ENCODE data around the gene PRCD. TPM values are rescaled to one million over a fixed set of nuclear protein-coding genes. Genes with fewer than 3 reads are reported as not detected.

The PRCD gene
- total and polyA plus RNA-seq, 4 experiments from 2014 or later: not detected

DNA sequence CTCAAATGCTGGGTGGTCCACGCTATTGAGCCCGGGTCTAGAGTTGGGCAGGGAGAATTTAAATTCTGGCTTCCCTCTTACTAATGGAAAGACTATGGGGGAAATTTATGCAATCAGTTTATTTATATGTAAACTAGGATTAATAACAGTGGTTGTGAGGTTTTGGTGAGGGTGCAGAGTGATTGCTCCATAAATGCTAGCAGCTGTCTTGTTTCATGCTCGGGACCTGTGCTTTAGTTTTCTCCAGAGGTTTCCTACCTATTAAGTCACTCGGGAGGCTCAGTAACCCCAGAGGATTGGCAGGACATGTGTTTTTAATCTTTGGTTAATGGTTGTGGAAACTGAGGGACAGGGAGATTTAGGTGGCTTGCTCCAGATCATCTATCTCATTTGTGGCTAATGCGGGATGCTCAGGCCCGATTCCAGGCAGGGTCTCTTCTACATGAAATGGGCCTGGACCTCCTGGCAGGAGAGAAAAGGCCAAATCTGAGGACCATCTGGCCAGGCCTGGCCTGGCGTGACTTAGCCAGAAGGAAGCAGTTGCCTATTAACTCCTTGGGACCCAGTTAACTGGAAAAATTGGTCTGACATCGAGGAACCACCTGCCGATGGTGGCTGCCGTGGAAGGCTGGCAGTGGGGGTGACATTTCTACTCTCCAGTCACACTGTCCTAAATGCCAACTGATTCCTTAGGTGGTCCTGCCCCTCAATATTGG, 2.1 kb downstream of the PRCD start:
- no peaks in the 10 kb centered on the region for H3K9me3 ChIP-seq (ENCODE audit: control insufficient read depth in 1 of 2, low read length in 2 of 2)
- no peaks in the 10 kb centered on the region for H3K36me3 ChIP-seq (ENCODE audit: insufficient read depth, low read length)
- H3K4me1 Mint-ChIP-seq: peaks cover 1 to 9% (median 3%) of the 10 kb centered on the region in 4 donors
- H3K27me3 Mint-ChIP-seq: peaks cover 22 to 27% of the 10 kb centered on the region in 2 donors
- POLR2A ChIA-PET (ENCODE audit: partially characterized antibody): interaction anchor here (1.2 kb wide), 1 partner anchor 14 kb away, joined by 4 read pairs; no protein-coding TSS in a partner anchor
- peak in 1 of 5 donors; percentile 16 for DNase-seq
- peaks cover 3% of the 10 kb centered on the region for H3K4me1 ChIP-seq (ENCODE audit: insufficient read depth, low read length)
- no peaks in the 10 kb centered on the region for H3K9me3 Mint-ChIP-seq
- peaks cover 6% of the 10 kb centered on the region for H3K27me3 ChIP-seq (ENCODE audit: insufficient read depth, low read length)
- H3K27ac Mint-ChIP-seq: no peak overlapping the region
- H3K36me3 Mint-ChIP-seq: no peaks in the 10 kb centered on the region
- CTCF ChIA-PET (ENCODE audit: partially characterized antibody): interaction anchor here (1.3 kb wide), 1 partner anchor 19 kb away, joined by 6 read pairs; no protein-coding TSS in a partner anchor
- intact Hi-C loops (cut with micrococcal nuclease): no loop called here
- no peak overlapping the region for H3K4me3 ChIP-seq (ENCODE audit: low read length in 2 of 2)
- H3K4me3 Mint-ChIP-seq: no peak overlapping the region
- no peak overlapping the region for H3K27ac ChIP-seq (ENCODE audit: low read depth, low read length)

- ChIA-PET POLR2A (ENCODE audit: partially characterized antibody) (interaction anchor here (1.0 to 1.3 kb wide), 3 partner anchors 14 to 19 kb away, joined by 3 to 6 read pairs (median 4); no protein-coding TSS in a partner anchor), CTCF (ENCODE audit: partially characterized antibody) (interaction anchor here (1.3 kb wide), 1 partner anchor 19 kb away, joined by 6 read pairs; no protein-coding TSS in a partner anchor)
- Histone ChIP-seq H3K36me3 (ENCODE audit: insufficient read depth, low read length) (no peaks in the 10 kb centered on the region), H3K27me3 (ENCODE audit: insufficient read depth, low read length) (peaks cover 6% of the 10 kb centered on the region), H3K4me3 (ENCODE audit: low read length in 2 of 2) (no peak overlapping the region), H3K4me1 (ENCODE audit: insufficient read depth, low read length) (peaks cover 7% of the 10 kb centered on the region), H3K27ac (ENCODE audit: low read depth, low read length) (no peak overlapping the region), H3K9me3 (ENCODE audit: control insufficient read depth in 1 of 2, low read length in 2 of 2) (no peaks in the 10 kb centered on the region)
- H3K36me3 Mint-ChIP-seq: no peaks in the 10 kb centered on the region
- H3K4me3 Mint-ChIP-seq: no peak overlapping the region
- H3K27me3 Mint-ChIP-seq: peaks cover 22 to 27% of the 10 kb centered on the region in 2 donors
- intact Hi-C loops (cut with micrococcal nuclease): no loop called here
- no peaks in the 10 kb centered on the region for H3K9me3 Mint-ChIP-seq
- DNase-seq: peak in 1 of 5 donors; percentile 19
- peak overlapping the region in 1 of 7 donors; percentile 9 for H3K27ac Mint-ChIP-seq
- H3K4me1 Mint-ChIP-seq: peaks cover 1 to 9% (median 3%) of the 10 kb centered on the region in 4 donors
These were observed 2.7 kb downstream of the PRCD start for GRCh38 chr17:76542566-76542971.

DNA sequence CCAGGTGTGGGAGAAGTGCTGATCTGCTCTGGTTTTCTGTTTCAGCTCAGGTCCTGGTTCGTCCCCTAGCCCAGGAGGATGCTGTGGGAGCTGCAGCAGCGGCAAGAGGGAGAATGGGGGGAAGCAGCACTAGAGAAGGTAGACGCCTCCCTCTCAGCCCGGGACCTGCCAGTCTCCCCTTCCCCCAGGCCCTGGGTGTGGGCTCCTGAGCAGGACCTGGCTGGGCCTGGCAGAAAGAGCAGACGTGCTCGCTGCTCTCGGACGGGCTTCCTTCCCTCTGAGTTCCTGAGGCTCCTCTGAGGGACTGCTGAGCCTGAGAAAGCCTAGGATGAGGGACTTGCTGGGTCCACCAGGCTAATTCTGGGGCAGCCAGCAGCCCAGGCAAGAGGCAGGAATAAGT, 3.1 kb downstream of the PRCD start:
- ChIA-PET POLR2A (ENCODE audit: partially characterized antibody) (interaction anchor here (1.0 to 1.3 kb wide), 3 partner anchors 14 to 20 kb away, joined by 3 to 6 read pairs (median 4); no protein-coding TSS in a partner anchor), CTCF (ENCODE audit: partially characterized antibody) (interaction anchor here (0.8 to 1.3 kb wide), 2 partner anchors 20 to 77 kb away, joined by 3 to 6 read pairs; no protein-coding TSS in a partner anchor)
- Mint-ChIP-seq H3K27ac (peak overlapping the region in 2 of 7 donors; percentile 8 to 9), H3K4me3 (no peak overlapping the region), H3K27me3 (peaks cover 22 to 27% of the 10 kb centered on the region in 2 donors), H3K36me3 (no peaks in the 10 kb centered on the region), H3K9me3 (no peaks in the 10 kb centered on the region), H3K4me1 (peaks cover 1 to 9% (median 3%) of the 10 kb centered on the region in 4 donors)
- Histone ChIP-seq H3K9me3 (ENCODE audit: control insufficient read depth in 1 of 2, low read length in 2 of 2) (no peaks in the 10 kb centered on the region), H3K36me3 (ENCODE audit: insufficient read depth, low read length) (no peaks in the 10 kb centered on the region), H3K27ac (ENCODE audit: low read depth, low read length) (no peak overlapping the region), H3K27me3 (ENCODE audit: insufficient read depth, low read length) (peaks cover 6% of the 10 kb centered on the region), H3K4me3 (ENCODE audit: low read length in 2 of 2) (no peak overlapping the region), H3K4me1 (ENCODE audit: insufficient read depth, low read length) (peaks cover 7% of the 10 kb centered on the region)
- intact Hi-C loops (cut with micrococcal nuclease): no loop called here
- peak in 1 of 5 donors; percentile 12 for DNase-seq

DNA sequence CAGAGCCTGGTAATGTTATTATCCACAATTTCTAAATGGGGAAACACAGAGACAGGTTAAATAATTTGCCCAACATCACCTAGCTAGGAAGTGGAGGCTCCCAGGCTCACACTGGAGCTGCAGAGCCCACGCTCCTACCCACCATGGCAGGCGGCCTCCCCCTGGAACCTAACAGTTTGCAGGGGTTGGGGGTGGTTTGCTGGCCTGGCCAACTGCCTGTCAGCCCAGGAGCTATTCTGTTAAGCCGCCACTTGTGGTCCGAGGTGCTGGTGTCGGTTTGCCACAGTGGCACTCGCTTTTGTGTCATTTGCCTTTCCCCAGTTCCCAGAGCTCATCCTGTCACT, 3.6 kb downstream of the PRCD start:
- H3K27ac ChIP-seq (ENCODE audit: low read depth, low read length): no peak overlapping the region
- H3K4me1 ChIP-seq (ENCODE audit: insufficient read depth, low read length): peaks cover 7% of the 10 kb centered on the region
- Mint-ChIP-seq H3K9me3 (no peaks in the 10 kb centered on the region), H3K4me1 (peaks cover 1 to 9% (median 3%) of the 10 kb centered on the region in 4 donors), H3K27me3 (peaks cover 22 to 27% of the 10 kb centered on the region in 2 donors), H3K27ac (no peak overlapping the region), H3K36me3 (no peaks in the 10 kb centered on the region), H3K4me3 (no peak overlapping the region)
- H3K36me3 ChIP-seq (ENCODE audit: insufficient read depth, low read length): no peaks in the 10 kb centered on the region
- no peak overlapping the region for H3K4me3 ChIP-seq (ENCODE audit: low read length in 2 of 2)
- ChIA-PET CTCF (ENCODE audit: partially characterized antibody) (interaction anchor here (0.8 to 1.3 kb wide), 2 partner anchors 20 to 77 kb away, joined by 3 to 6 read pairs; no protein-coding TSS in a partner anchor), POLR2A (ENCODE audit: partially characterized antibody) (interaction anchor here (1.0 to 1.3 kb wide), 3 partner anchors 14 to 20 kb away, joined by 3 to 6 read pairs (median 4); no protein-coding TSS in a partner anchor)
- H3K27me3 ChIP-seq (ENCODE audit: insufficient read depth, low read length): peaks cover 6% of the 10 kb centered on the region
- intact Hi-C loops (cut with micrococcal nuclease): no loop called here
- DNase-seq: peak in 1 of 5 donors; percentile 1
- H3K9me3 ChIP-seq (ENCODE audit: control insufficient read depth in 1 of 2, low read length in 2 of 2): no peaks in the 10 kb centered on the region

DNA sequence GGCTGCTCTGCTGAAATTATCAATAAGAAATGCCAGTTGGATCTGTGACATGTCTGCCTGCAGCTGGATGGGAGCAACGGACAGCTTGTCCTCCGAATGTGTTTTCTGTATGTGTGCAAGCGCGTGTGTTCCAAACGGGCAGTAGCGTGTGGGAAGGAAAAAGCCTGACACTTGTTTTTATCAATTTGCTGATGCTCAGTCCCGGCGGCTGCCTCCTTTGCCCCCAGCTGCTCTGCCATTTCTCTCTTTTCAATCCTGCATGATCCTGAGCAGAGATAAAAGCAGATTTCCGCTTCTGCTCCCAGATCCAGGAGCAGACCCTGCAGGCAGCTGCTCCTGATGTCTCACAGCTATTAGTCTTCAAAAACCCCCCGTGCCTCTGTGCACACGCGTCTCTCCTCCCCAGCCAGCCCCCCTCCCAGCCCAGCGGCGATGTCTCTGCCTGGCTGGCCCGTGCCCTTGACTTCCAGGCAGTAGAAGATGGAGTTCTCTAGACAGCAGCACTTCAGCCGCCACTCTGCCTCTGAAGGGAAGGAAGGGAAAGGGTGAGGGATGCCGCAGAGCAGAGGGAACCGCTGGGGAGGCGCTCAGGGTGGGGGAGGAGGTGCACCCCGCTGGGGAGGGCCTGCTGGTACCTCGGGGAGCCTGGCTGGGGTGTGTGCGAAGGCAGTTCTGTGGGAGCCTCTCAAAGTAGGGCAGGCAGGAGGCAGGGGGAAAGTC, 4.1 kb downstream of the PRCD start:
- Histone ChIP-seq H3K36me3 (ENCODE audit: insufficient read depth, low read length) (no peaks in the 10 kb centered on the region), H3K4me1 (ENCODE audit: insufficient read depth, low read length) (peaks cover 7% of the 10 kb centered on the region), H3K9me3 (ENCODE audit: control insufficient read depth in 1 of 2, low read length in 2 of 2) (no peaks in the 10 kb centered on the region), H3K27ac (ENCODE audit: low read depth, low read length) (no peak overlapping the region), H3K27me3 (ENCODE audit: insufficient read depth, low read length) (peaks cover 6% of the 10 kb centered on the region), H3K4me3 (ENCODE audit: low read length in 2 of 2) (no peak overlapping the region)
- Mint-ChIP-seq H3K36me3 (no peaks in the 10 kb centered on the region), H3K4me1 (peaks cover under 1 to 7% (median 2%) of the 10 kb centered on the region in 4 donors), H3K9me3 (no peaks in the 10 kb centered on the region), H3K27me3 (peaks cover 18 to 25% of the 10 kb centered on the region in 2 donors), H3K4me3 (no peak overlapping the region), H3K27ac (no peak overlapping the region)
- peak in 1 of 5 donors; percentile 13 for DNase-seq
- ChIA-PET CTCF (ENCODE audit: partially characterized antibody) (interaction anchor here (0.8 to 3.5 kb wide), 4 partner anchors 20 to 138 kb away, joined by 3 to 80 read pairs (median 25); no protein-coding TSS in a partner anchor), POLR2A (ENCODE audit: partially characterized antibody) (interaction anchor here (1.0 to 1.3 kb wide), 3 partner anchors 13 to 21 kb away, joined by 3 to 6 read pairs (median 4); no protein-coding TSS in a partner anchor)
- intact Hi-C loops (cut with micrococcal nuclease): no loop called here

DNA sequence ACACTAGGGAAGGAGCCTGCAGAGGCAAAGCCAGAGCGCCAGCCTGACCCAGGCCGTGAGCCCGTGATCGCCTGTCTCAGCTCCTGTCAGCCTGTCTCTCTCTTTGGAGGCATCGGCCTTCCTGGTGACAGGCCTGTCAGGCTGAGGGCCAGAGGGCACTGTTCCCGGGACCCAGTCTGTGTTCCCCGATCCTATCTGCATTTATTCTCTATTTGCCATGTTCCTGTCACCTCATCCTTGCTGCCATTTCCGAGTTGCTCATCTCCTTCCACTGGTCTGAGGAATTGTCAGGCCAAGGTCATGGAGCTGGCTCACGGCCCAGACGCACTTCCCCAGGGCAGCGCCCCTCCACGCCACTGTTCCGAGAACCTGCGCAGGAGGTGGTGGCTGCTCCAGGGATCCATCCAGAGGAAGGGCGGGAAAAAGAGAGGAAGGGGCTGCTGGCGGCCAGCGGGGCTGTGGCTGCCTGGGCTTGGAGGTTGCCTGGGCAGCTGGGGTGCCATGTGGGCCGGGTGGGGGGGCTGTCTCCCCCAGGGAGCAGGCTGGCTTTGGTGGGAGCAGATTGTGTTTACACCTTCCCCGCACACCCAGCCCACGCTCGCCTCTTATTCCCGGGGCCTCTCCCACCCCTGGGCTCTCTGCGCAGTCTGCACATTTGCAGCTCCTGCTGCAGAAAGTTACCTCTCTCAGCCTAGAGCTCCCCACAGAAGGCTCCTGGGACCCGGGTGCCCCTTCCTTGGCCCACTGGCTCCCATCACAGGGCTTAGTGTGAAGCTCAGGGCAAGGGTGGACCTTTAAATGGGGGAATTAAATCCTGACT, 4.9 kb downstream of the PRCD start:
- H3K36me3 ChIP-seq (ENCODE audit: insufficient read depth, low read length): no peaks in the 10 kb centered on the region
- DNase-seq: peak in 1 of 5 donors; percentile 11
- Mint-ChIP-seq H3K27me3 (peaks cover 12 to 18% of the 10 kb centered on the region in 2 donors), H3K4me1 (peaks cover 0 to 2% (median under 1%) of the 10 kb centered on the region in 4 donors), H3K27ac (no peak overlapping the region), H3K9me3 (no peaks in the 10 kb centered on the region), H3K4me3 (no peak overlapping the region), H3K36me3 (no peaks in the 10 kb centered on the region)
- H3K27me3 ChIP-seq (ENCODE audit: insufficient read depth, low read length): peaks cover under 1% of the 10 kb centered on the region
- H3K4me3 ChIP-seq (ENCODE audit: low read length in 2 of 2): no peak overlapping the region
- ChIA-PET POLR2A (ENCODE audit: partially characterized antibody) (interaction anchor here (0.5 to 2.6 kb wide), 4 partner anchors 17 to 185 kb away, joined by 3 to 14 read pairs (median 4); no protein-coding TSS in a partner anchor), CTCF (ENCODE audit: partially characterized antibody) (interaction anchor here (1.2 to 3.5 kb wide), 8 partner anchors 14 to 170 kb away, joined by 3 to 80 read pairs (median 18); partner anchors contain the start of genes AANAT and ST6GALNAC2)
- H3K27ac ChIP-seq (ENCODE audit: low read depth, low read length): no peak overlapping the region
- no peaks in the 10 kb centered on the region for H3K9me3 ChIP-seq (ENCODE audit: control insufficient read depth in 1 of 2, low read length in 2 of 2)
- peaks cover 7% of the 10 kb centered on the region for H3K4me1 ChIP-seq (ENCODE audit: insufficient read depth, low read length)
- intact Hi-C loops (cut with micrococcal nuclease): no loop called here
